ENCODE results near the gene C10orf90.

DNA sequence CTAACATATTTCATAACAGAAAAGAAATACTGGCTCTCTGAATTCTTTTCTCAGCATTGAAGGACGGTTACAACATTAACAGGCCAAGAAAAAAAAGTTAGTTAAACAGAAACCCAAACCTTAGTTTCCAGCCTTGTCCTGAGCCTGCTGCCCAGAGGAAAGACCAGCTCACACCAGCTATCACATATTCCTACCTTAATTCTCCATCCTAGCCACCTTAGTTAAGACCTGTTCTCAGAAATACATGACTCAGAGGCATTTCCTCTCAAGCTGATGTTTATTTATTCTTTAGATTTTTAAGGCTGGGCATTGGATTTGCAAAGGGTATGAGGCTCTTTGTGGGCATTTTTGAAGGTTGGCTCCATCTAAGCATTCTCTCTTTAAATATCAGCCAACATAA lies 247.9 kb downstream of the C10orf90 start:
- TF ChIP-seq, protein P1, sequence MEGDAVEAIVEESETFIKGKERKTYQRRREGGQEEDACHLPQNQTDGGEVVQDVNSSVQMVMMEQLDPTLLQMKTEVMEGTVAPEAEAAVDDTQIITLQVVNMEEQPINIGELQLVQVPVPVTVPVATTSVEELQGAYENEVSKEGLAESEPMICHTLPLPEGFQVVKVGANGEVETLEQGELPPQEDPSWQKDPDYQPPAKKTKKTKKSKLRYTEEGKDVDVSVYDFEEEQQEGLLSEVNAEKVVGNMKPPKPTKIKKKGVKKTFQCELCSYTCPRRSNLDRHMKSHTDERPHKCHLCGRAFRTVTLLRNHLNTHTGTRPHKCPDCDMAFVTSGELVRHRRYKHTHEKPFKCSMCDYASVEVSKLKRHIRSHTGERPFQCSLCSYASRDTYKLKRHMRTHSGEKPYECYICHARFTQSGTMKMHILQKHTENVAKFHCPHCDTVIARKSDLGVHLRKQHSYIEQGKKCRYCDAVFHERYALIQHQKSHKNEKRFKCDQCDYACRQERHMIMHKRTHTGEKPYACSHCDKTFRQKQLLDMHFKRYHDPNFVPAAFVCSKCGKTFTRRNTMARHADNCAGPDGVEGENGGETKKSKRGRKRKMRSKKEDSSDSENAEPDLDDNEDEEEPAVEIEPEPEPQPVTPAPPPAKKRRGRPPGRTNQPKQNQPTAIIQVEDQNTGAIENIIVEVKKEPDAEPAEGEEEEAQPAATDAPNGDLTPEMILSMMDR (IDR thresholded peaks at IDR 0.05; ENCODE audit: low read length): no peak
- no peak for TF ChIP-seq EZH2 (IDR thresholded peaks at IDR 0.05; ENCODE audit: borderline replicate concordance, low read length)
